SU-DHL-6 (cell line): ENCODE data around the gene VAV3.

Source experiments
- H2AFZ ChIP-seq: fragments of 200-600 bp; sonication (generic); 2 replicates; pipeline ENCODE4 v1.6.1; 2014; ENCODE audit warnings: low read depth, mild to moderate bottlenecking, moderate library complexity, mixed read lengths, antibody characterized with exemption, low read length; ENCODE audit not compliant: severe bottlenecking
- H3F3A ChIP-seq: fragments of 200-600 bp; shearing (Covaris generic); 2 replicates; pipeline ENCODE4 v1.6.0; 2016; ENCODE audit warnings: antibody characterized with exemption, mild to moderate bottlenecking; ENCODE audit not compliant: insufficient read depth
- H3K27ac ChIP-seq: fragments of 200-600 bp; sonication (generic); 2 replicates; pipeline ENCODE4 v1.5.1; 2016; ENCODE audit warnings: low read depth, mild to moderate bottlenecking, low read length, moderate library complexity, mixed read lengths
- H3K27me3 ChIP-seq: fragments of 200-600 bp; sonication (generic), shearing (Covaris generic); 2 replicates; pipeline ENCODE4 v1.6.0; 2014; ENCODE audit warnings: mild to moderate bottlenecking, low read length
- H3K36me3 ChIP-seq: fragments of 200-600 bp; sonication (generic); 2 replicates; pipeline ENCODE4 v1.6.1; 2014; ENCODE audit warnings: mild to moderate bottlenecking, low read length, mixed read lengths
- H3K4me2 ChIP-seq: fragments of 300-600, 200-600 bp; shearing (Covaris generic), sonication (generic); 2 replicates; pipeline ENCODE4 v1.6.0; 2014; ENCODE audit warnings: low read length, low read depth, mild to moderate bottlenecking; ENCODE audit not compliant: poor library complexity, severe bottlenecking
- H3K4me3 ChIP-seq: fragments of 200-600 bp; sonication (generic); 2 replicates; pipeline ENCODE4 v1.5.1; 2014; ENCODE audit warnings: antibody characterized with exemption, low read length, mild to moderate bottlenecking, mixed read lengths; ENCODE audit not compliant: insufficient read depth, poor library complexity, severe bottlenecking
- H3K79me2 ChIP-seq: fragments of 200-600 bp; sonication (generic); 2 replicates; pipeline ENCODE4 v1.6.1; 2014; ENCODE audit warnings: mild to moderate bottlenecking, low read length, moderate library complexity; ENCODE audit not compliant: insufficient read depth
- H3K9ac ChIP-seq: fragments of 200-600 bp; sonication (generic); 2 replicates; pipeline ENCODE4 v1.7.0; 2014; ENCODE audit warnings: mild to moderate bottlenecking, low read length
- H3K9me2 ChIP-seq: fragments of 200-600 bp; sonication (generic); replicated peaks from 2 replicates; pipeline ENCODE4 v1.6.1; 2014; ENCODE audit warnings: low read length; ENCODE audit not compliant: insufficient read depth
- H3K9me3 ChIP-seq: fragments of 200-600 bp; sonication (generic); 2 replicates; pipeline ENCODE4 v1.6.1; 2014; ENCODE audit warnings: low read length, mixed read lengths; ENCODE audit not compliant: insufficient read depth
- H4K20me1 ChIP-seq: fragments of 200-600 bp; sonication (generic); 2 replicates; pipeline ENCODE4 v1.6.1; 2014; ENCODE audit warnings: low read depth, mild to moderate bottlenecking, antibody characterized with exemption, low read length, moderate library complexity, mixed read lengths
- EZH2phosphoT487 ChIP-seq: fragments of 200-600 bp; sonication (generic), shearing (Covaris generic); conservative IDR thresholded peaks from 2 replicates; pipeline ENCODE4 v1.6.1; 2018; ENCODE audit warnings: mild to moderate bottlenecking, antibody characterized with exemption, low read length, moderate library complexity, mixed read lengths
- TF ChIP-seq, protein P1 (sequence below): fragments of 200-600 bp; sonication (generic); IDR thresholded peaks from one replicate; pipeline ENCODE4 v1.5.1; 2017; ENCODE audit warnings: antibody characterized with exemption, mild to moderate bottlenecking, low read length, moderate library complexity; ENCODE audit not compliant: insufficient read depth, poor library complexity, severe bottlenecking

The VAV3 gene

DNA sequence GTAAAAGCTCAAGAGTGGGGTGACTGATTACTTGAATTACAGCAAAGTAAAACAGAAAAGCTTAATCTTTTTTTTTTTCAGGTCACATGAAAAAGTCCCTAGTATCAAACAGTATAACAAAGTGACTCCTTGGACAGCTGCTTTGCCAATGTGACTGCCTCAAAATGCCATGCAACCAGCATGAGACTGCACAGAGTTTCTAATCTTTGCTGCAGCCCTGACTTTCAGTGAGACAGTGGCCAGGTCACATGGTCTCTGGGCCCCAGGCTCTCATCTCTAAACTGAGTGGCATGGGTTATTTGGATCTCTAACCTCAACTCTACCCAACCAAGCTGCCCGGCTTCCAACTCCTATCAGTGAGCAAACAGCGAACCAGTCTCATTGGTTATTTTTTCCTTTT is 169.0 kb downstream of the VAV3 start:
- peaks cover 3% of the 10 kb centered on the region; the same call in 1 of the 2 replicates for H3K9me3 ChIP-seq
- H2AFZ ChIP-seq: peak overlapping the region; percentile 2
- H3K79me2 ChIP-seq: no peaks in the 10 kb centered on the region
- H3K27me3 ChIP-seq: no peaks in the 10 kb centered on the region
- peak overlapping the region; percentile 90 for H3K27ac ChIP-seq
- H3K9me2 ChIP-seq: no peaks in the 10 kb centered on the region
- no peaks in the 10 kb centered on the region for H4K20me1 ChIP-seq
- peak overlapping the region; percentile 61 for H3K4me2 ChIP-seq
- peak overlapping the region; percentile 15 for H3K4me3 ChIP-seq
- peak overlapping the region; percentile 35 for H3K9ac ChIP-seq
- H3K36me3 ChIP-seq: no peaks in the 10 kb centered on the region
- TF ChIP-seq, protein P1, sequence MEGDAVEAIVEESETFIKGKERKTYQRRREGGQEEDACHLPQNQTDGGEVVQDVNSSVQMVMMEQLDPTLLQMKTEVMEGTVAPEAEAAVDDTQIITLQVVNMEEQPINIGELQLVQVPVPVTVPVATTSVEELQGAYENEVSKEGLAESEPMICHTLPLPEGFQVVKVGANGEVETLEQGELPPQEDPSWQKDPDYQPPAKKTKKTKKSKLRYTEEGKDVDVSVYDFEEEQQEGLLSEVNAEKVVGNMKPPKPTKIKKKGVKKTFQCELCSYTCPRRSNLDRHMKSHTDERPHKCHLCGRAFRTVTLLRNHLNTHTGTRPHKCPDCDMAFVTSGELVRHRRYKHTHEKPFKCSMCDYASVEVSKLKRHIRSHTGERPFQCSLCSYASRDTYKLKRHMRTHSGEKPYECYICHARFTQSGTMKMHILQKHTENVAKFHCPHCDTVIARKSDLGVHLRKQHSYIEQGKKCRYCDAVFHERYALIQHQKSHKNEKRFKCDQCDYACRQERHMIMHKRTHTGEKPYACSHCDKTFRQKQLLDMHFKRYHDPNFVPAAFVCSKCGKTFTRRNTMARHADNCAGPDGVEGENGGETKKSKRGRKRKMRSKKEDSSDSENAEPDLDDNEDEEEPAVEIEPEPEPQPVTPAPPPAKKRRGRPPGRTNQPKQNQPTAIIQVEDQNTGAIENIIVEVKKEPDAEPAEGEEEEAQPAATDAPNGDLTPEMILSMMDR: no peak
- no peak for TF ChIP-seq EZH2phosphoT487
- peaks cover 23% of the 10 kb centered on the region; the same call in 1 of the 2 replicates for H3F3A ChIP-seq

- Histone ChIP-seq H3K9me2 (no peaks in the 10 kb centered on the region), H3K4me2 (peak overlapping the region; percentile 61), H3F3A (peaks cover 23% of the 10 kb centered on the region; the same call in 1 of the 2 replicates), H3K9ac (peak overlapping the region; percentile 35), H2AFZ (no peak overlapping the region), H3K79me2 (no peaks in the 10 kb centered on the region), H3K36me3 (no peaks in the 10 kb centered on the region), H4K20me1 (no peaks in the 10 kb centered on the region), H3K9me3 (no peaks in the 10 kb centered on the region), H3K27ac (peak overlapping the region; percentile 90), H3K27me3 (no peaks in the 10 kb centered on the region), H3K4me3 (peak overlapping the region; percentile 15)
- no peak for TF ChIP-seq EZH2phosphoT487
- TF ChIP-seq, protein P1: no peak
These were observed 169.5 kb downstream of the VAV3 start for GRCh38 chr1:107795441-107795840.

DNA sequence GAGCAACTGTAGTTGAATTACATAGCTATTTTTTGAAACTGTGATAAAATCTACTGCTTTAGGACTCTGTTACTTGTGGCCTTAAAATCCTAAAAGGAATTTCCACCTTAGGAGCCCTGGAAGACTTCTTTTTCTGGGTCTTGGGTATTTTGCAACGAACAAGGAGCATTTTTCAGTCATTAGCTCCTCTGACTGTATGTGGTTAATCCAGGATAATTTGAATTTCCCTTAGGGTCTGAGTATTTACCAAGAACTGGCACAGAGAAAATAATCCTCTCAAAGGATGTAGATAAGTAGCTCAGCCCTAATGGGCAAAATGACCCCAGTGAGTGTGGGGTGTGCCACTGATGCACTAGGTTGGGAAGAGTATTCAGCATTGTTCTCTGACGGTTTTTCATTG is 170.4 kb downstream of the VAV3 start:
- no peak overlapping the region for H3K4me3 ChIP-seq
- no peaks in the 10 kb centered on the region for H3K27me3 ChIP-seq

More for the DNA sequence above, 170.4 kb downstream of the VAV3 start:
- peak overlapping the region; percentile 61 for H3K4me2 ChIP-seq
- no peak overlapping the region for H2AFZ ChIP-seq
- peaks cover 23% of the 10 kb centered on the region; the same call in 1 of the 2 replicates for H3F3A ChIP-seq
- H3K9ac ChIP-seq: peak overlapping the region; percentile 15; the same call in 1 of the 2 replicates
- no peaks in the 10 kb centered on the region for H3K9me3 ChIP-seq
- H4K20me1 ChIP-seq: no peaks in the 10 kb centered on the region
- H3K79me2 ChIP-seq: no peaks in the 10 kb centered on the region
- no peaks in the 10 kb centered on the region for H3K9me2 ChIP-seq
- no peak for TF ChIP-seq EZH2phosphoT487
- TF ChIP-seq, protein P1: no peak
- H3K27ac ChIP-seq: peak overlapping the region; percentile 90
- no peaks in the 10 kb centered on the region for H3K36me3 ChIP-seq
